Fibroblast of skin of right biceps (primary cell): ENCODE results near the gene CLDN22.

ENCODE experiments used
- DNase-seq: peaks from one replicate; pipeline ENCODE4 v3.0.0-alpha.2; 2013

The CLDN22 gene

GRCh38 chr4:183318656-183319055 is 1.4 kb downstream of the CLDN22 start:
- no peak for DNase-seq

DNA sequence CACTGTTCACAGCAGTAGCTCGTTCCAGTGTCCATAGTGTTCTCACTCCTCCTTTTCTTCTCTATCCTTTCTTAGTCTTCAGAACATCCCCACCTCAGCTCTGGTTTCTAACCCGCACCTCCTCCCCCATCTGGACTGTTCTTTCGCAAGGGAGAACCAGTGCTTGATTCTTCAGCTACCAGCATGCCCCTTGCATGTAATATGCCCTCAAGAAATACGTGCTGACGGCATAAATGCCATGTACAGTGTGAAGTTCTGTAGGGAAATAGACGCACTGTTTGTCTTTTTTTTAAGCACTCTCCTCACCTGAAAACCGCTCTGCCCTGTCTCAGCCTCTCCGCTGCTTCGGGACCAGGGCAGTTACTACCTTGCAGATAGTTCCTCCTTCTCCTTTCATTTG is 5.3 kb downstream of the CLDN22 start:
- no peak for DNase-seq

GRCh38 chr4:183314336-183314735 is 5.7 kb downstream of the CLDN22 start:
- no peak for DNase-seq

DNA sequence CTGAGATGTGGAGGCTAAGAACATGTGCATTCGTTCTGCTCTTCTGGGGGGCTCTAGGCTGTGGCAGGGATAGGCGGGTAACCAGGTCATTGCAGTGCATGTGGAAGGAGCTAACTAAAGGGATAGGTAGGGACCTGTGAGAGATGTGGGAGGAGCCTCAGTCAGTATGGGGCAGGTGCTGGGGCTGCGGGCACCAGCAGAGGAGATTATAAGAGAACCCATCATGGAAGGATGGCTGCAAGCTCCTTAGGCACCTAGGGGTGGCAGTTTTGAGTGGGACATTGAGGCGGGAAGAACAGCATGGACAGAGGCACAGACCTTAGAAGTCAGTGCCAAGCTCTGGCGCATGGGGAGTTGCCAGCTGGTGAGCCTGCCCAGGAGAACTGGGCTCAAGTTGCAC is 7.2 kb downstream of the CLDN22 start:
- DNase-seq, result no peak

GRCh38 chr4:183306811-183307210 is 13.3 kb downstream of the CLDN22 start:
- no peak for DNase-seq

GRCh38 chr4:183304538-183304937 is 15.5 kb downstream of the CLDN22 start:
- no peak for DNase-seq

DNA sequence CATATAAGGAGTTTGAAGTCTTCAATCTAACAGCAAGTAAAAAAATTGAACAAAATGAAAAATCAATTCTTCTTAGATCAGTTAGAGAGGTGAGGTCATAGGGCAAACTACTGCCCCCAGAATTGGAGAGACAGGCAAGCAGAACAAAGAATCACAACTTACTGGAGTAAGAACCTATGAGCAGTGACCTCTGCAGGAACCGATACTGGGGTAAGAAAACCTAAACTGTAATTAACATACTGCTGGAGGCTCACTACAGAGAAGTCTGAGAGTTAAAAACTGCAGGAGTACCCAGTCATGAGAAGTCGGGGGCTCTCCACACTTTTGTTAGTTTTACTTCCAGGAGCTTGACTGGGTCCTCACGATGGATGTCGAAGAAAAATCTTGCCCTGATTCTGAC is 16.0 kb downstream of the CLDN22 start:
- DNase-seq, result no peak

- DNase-seq, result no peak
These were observed 16.8 kb downstream of the CLDN22 start for GRCh38 chr4:183303301-183303700.

- no peak for DNase-seq
These were observed 19.4 kb downstream of the CLDN22 start for GRCh38 chr4:183300655-183301054.

- DNase-seq, result peak; percentile 63
These were observed 20.0 kb downstream of the CLDN22 start for GRCh38 chr4:183300070-183300469.

GRCh38 chr4:183299464-183299863 is 20.6 kb downstream of the CLDN22 start:
- DNase-seq, result no peak

- DNase-seq, result no peak
These were observed 22.4 kb downstream of the CLDN22 start for GRCh38 chr4:183297675-183298074.

DNA sequence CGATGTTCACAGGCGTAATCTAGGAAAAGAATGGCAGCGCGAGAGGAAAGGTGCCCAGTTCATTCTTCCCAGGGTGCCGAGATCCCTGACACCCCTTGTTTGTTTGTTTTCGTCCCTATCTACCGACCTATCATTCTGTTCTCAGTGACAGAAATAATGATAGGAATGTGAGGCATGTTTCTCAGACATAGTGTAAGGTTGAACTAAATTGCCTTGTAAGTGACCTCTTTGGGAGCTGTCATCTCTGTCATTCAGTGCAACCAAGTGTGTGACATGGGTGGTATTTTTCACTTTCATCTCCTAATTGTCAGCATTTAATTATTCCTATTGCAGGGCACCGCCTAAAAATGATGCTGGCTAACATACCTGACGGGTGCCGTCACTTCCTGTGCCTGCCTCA is 24.4 kb downstream of the CLDN22 start:
- peak; percentile 6 for DNase-seq

- no peak for DNase-seq
These were observed 29.0 kb downstream of the CLDN22 start for GRCh38 chr4:183291070-183291469.

- peak; percentile 4 for DNase-seq
These were observed 30.4 kb downstream of the CLDN22 start for GRCh38 chr4:183289688-183290087.

DNA sequence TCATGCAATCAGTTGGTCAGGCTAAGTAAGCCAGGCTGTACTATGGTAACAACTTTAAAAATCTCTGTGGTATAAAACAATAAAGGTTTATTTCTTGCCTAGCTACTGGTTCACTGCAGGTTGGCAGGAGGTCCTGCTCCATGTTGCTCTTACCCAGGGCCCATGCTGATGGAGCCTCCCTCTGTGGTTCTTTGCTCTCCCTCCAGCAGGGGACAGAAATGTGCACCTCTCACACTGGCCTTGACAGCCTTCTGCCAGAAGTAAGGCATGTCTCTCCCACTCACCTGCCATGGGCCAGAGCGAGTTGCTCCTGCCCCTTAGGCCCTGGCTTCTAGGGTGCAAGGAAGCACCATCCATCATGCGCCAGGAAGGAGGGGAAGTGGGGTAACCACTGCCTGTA is 31.1 kb downstream of the CLDN22 start:
- no peak for DNase-seq

GRCh38 chr4:183287677-183288076 is 32.4 kb downstream of the CLDN22 start:
- no peak for DNase-seq

- DNase-seq, result no peak
These were observed 32.8 kb downstream of the CLDN22 start for GRCh38 chr4:183287309-183287659.

DNA sequence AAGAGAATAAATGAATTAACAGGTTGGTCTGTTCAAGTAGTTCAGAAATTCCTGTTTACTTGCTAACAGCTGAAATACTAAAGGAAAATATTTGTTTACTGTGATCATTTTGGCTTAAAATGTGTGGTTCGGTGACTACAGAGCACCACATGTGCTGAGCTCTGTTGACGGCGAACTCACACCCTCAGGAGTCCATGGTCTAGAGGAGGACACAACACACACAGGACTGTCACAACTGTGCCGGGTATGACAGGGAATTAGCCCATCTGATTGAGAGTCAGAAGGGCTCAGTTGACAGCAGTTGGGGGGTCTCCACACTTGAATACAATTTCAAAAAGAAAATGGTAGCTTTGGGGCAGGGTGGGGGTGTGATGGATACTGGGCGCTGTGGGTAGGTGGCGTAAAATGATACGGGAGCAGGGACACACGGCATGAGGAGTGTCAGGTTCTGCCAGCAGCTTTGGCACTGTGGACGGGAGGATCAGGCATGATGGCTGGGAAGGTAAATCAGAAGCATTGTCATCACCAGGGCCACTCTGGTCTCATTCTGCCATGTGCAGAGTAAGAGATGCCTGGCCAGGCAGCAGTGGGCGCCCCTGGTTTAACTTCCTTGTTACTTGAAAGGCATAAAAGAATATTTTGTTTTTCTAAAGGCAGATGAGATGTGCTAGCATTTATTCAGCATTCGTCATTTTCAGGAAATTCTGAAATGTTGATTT is 33.3 kb downstream of the CLDN22 start:
- no peak for DNase-seq

DNA sequence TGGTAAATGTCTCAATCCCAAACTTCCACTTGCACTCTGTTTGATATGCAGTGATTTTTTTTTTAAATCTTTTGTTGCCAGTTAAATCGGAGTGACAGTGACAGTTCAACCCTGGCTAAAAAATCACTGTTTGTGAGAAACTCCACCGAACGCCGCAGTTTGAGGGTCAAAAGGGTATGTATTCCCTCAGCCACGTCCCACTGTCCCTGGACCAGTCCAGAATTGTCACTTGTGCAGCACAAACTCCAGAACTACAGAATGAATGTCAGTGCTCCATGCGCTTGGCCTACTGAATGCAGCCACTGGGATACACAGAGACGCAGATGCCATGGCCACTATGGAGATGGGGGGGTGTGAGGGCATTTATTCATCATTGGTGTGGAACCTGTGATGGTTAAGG is 34.2 kb downstream of the CLDN22 start:
- no peak for DNase-seq

DNA sequence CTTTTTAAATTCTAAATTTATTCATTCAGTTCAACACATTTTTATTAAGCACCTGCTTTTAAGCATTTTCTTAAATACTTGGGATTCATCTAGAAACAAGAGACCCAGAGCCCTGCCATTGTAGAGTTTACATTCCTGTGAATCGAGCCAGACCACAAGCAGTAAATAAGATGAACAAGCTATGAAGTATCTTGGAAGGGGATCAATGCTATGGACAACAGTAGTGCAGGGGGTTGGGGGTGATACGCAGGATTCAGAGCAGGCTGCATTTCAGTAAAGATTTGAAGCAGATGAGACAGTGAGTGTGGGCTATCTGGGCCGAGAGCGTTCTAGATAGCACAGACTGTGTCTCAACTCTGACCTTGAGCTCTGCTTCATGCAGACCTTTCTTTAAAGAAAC is 35.1 kb downstream of the CLDN22 start:
- peak; percentile 88 for DNase-seq

- DNase-seq, result no peak
These were observed 35.8 kb downstream of the CLDN22 start for GRCh38 chr4:183284258-183284785.

- no peak for DNase-seq
These were observed 44.0 kb downstream of the CLDN22 start for GRCh38 chr4:183276106-183276505.

GRCh38 chr4:183272384-183272783 is 47.7 kb downstream of the CLDN22 start:
- no peak for DNase-seq

GRCh38 chr4:183268556-183268955 is 51.5 kb downstream of the CLDN22 start:
- no peak for DNase-seq
